NCI-H526 (cell line): ENCODE data around the gene SPNS2.

Source experiments
- DNase-seq, 2 experiments: peaks; one replicate each; lab custom pipeline; 2025; lab: John Stamatoyannopoulos, UW

The SPNS2 gene, protein sequence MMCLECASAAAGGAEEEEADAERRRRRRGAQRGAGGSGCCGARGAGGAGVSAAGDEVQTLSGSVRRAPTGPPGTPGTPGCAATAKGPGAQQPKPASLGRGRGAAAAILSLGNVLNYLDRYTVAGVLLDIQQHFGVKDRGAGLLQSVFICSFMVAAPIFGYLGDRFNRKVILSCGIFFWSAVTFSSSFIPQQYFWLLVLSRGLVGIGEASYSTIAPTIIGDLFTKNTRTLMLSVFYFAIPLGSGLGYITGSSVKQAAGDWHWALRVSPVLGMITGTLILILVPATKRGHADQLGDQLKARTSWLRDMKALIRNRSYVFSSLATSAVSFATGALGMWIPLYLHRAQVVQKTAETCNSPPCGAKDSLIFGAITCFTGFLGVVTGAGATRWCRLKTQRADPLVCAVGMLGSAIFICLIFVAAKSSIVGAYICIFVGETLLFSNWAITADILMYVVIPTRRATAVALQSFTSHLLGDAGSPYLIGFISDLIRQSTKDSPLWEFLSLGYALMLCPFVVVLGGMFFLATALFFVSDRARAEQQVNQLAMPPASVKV

GRCh38 chr17:4498461-4499397, at the start of gene SPNS2:
Gene SPNS2, plus strand, starts transcription at chr17:4498881. Its CDS starts 167 bp downstream, at chr17:4499048.
- DNase-seq: peak in 1 of 2 experiments; percentile 74

- DNase-seq: no peak
Observed at GRCh38 chr17:4449736-4450135, 48.9 kb upstream of the SPNS2 start.

DNA sequence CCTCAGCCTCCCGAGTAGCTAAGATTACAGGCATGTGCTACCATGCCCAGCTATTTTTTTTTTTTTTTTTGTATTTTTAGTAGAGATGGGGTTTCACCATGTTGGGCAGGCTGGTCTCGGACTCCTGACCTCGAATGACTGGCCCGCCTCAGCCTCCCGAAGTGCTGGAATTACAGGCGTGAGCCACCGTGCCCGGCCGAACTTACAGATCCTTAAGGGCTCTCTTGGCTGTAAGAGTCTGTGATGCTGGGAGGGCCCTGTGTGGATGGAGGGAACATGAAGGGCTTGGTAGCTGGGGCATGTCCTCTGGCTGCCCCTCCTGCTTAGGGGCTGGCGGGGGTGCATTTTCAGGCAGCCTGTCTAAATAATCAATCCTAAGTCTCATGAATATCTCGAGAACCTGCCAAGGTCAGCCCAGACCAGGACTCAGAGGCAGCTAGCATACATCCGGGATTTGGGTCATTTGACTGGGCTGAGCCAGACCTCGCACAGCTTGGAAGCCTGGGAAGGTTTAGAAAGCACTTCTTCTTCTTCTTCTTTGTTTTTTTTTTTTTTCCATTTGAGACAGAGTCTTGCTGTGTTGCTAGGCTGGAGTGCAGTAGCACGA, 47.9 kb upstream of the SPNS2 start:
- no peak for DNase-seq

DNA sequence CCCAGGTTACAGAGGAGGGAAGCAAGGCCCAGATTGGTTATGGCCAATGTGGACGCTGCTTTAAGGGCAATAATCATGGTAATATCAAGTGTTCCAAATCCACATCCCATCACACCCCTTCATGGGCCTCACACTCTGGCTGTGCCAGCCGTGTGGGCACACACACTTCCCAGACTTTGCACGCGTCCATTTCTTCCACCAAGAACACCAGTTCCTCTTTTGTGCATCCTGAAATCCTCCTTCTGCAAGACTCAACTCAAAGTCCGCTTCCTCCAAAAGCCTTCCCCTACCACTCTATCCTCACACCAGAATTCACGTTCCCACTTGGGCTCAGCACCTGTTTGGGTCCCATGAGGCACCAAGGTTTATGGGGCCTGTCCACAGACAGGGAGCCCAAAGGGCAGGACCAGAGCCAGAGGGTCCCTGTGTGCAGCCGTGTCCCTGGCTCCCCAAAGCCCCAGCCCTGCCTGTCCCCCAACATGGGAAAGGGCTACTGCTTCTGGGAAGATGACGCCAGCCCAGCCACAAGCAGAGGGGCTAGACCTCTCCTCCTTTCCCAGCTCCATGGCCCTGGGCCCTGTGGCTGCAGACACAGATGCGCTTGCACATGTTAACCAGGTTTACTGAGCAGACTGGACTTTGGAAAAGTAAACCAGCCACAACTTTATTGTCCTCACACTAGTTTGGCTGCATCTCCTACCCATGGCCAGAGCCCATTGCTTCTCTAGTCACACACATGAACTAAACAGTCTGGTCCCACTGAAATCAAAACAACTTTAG, 44.7 kb upstream of the SPNS2 start:
- no peak for DNase-seq

DNA sequence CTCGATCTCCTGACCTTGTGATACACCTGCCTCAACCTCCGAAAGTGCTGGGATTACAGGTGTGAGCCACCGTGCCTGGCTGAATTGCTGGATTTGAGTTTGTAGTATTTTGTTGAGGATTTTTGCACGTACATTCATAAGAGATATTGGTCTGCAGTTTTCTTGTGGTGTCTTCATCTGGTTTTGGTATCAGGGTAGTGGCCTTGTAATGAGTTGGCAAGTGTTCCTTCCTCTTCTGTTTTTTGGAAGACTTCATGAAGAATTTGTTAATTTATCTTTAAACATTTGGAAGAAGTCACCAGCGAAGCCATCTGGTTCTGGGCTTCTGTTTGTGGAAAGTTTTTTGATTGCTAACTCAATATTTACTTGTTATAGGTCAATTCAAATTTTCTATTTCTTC, 38.0 kb upstream of the SPNS2 start:
- DNase-seq: no peak

- no peak for DNase-seq
Observed at GRCh38 chr17:4463818-4464476, 34.7 kb upstream of the SPNS2 start.

GRCh38 chr17:4465786-4466185, 32.9 kb upstream of the SPNS2 start:
- DNase-seq: no peak

DNA sequence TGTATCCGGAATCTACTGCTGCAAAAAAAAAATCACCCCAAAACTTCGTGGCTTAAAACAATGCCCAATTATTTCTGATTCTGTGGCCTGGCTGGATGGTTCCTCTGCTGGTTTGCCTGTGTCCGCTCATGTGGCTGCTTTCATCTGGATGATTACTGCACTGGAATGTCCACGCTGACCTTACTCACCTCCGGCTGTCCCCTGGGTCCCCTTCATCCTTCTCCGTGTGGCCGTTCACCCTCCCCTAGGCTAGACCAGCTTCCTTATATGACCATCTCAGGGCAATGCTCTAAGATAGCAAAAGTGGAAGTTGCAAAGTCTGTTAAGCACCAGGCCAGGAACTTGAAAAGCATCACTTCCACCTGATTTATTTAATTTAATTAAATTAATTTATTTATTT, 31.4 kb upstream of the SPNS2 start:
- DNase-seq: no peak

DNA sequence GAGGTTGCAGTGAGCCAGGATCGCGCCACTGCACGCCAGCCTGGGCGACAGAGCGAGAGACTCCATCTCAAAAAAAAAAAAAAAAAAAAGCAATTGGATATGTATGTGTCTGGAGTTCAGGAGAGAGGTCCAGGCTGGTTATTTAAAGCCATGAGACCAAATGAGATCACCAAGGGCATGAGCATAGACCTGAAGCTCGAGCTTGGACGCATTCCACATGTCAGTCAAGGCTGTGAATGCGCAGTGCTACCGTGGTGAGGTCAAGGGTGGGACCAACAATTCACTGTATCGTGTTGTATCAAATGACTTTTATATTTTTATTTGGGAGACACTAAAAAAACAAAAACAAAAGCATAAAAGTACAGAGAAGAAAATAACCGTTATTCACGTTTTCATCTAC, 29.1 kb upstream of the SPNS2 start:
- no peak for DNase-seq

GRCh38 chr17:4472286-4472685, 26.4 kb upstream of the SPNS2 start:
- peak; percentile 32 to 64 for DNase-seq

DNA sequence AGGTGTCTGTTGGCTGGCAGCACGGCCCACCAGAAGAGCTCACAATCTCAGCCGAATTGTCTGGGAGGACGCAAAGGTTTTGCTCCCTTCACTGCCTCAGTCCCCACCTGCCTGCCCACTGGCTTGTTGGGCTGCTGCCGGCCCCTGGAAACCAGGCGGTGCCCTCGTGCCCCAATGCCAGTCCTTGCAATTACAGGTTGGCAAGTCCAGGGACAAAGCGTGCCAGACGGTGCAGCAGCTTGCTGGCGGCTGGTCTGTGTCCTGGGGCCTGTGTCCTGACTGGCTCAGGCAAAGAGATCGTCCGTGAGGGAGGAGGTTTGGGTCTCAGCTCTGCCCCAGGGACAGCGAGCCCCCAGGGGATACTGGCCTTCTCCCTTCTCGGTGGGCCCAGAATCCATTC, 24.6 kb upstream of the SPNS2 start:
- DNase-seq: no peak

GRCh38 chr17:4475001-4475400, 23.7 kb upstream of the SPNS2 start:
- DNase-seq: no peak

DNA sequence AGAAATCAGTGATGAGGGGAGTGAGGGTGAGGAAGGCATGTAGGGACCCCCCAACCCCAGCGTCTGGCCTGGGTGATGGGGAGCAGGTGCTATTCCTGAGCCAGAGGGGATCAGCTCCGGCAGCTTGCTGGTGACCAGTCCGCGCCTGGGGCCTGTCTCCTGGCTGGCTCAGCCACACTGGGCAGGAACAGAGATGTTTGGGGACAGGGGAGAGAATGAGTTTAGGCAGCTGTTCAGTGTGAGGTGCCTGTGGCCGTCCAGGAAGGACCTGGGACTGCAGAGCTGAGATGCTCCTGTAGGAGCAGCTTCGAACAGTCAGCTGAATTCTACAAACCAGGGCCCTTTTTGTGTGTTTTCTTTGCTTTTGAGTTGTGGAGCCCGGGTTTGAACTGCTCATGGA, 23.2 kb upstream of the SPNS2 start:
- DNase-seq: no peak

DNA sequence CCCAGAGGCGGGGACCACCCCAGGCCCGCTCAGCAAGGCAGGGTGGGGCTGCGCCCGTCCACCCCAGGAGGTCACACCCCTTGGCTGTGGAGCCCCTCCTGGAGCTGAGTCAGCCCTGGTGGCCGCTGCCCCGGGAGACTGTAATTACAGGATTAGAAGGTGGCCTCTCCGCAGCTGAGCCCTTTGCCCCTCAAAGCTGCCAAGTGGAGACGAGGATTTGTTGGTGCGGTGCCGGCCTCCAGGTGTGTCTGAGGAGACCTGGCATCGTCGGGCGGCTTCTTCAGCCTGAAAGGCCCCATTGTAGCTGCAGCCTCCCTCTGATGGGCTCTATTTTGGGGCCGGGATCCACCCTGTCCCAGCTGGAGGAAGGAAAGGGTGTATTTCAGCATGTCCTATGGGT, 22.7 kb upstream of the SPNS2 start:
- no peak for DNase-seq

DNA sequence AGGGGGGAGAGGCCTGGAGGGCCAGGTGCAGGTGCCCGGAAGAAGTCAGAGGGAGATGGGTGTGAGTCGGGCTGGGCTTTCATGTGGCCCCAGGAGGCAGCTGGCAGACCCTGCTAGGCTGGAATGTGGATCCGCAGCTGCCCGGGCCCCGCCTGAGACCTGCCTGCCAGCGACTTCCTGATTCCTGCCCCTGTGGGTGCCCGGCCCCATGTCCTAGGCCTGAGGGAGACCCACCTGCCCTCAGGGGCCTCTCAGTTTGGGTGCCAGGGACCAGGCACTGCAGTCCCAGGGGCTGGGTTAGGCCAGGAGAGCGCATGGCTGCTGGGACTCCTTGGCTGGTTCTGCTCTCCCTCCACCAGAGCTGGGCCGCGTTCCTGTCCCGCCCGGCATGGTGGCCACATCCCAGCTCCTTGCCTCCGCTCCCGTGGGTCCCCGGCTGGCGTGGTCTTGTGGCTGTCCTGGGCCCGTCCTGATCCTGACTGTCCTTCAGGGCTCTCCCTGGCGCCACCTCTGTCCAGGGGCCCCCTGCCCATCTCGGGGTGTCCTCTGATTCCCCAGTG, 22.1 kb upstream of the SPNS2 start:
- no peak for DNase-seq

- DNase-seq: no peak
Observed at GRCh38 chr17:4477255-4477791, 21.4 kb upstream of the SPNS2 start.

GRCh38 chr17:4478318-4478830, 20.3 kb upstream of the SPNS2 start:
- DNase-seq: no peak

GRCh38 chr17:4479340-4479981, 19.2 kb upstream of the SPNS2 start:
- DNase-seq: no peak

DNA sequence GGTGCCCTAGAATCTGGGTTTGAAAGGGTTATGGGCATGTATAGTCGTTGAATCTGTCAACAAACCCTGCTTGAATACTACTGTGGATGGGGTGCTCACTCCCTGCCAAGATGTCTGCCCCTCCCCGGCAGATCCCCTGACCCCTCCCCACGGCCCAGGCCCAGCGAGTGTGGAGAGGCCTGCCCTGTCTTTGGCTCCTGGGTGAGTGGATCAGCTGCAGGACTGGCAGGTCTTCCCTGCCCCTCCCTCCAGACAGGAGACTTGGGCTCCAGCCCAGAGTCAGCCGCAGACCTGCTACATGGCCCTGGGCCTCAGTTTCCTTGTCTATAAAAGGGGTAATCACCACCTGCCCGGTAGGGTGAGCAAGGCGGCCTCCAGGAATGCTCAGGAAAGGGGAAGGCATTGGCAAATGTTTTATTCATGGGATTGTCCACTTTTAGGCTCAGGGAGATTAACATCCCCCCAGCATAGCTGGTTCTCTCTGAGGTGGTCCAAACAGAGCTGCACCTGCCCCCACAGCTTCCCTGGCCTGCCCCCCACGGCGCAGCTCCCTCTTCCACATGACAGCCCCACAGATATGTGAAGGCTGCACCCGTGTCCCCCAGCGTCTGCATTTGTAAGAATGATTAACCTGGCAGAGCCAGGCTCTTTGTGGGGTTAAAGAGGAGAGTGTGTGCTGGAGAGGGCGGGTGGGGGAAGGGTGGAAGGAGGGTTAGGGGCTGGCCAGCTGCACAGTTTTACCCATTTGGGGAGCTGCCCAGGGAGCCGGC, 18.5 kb upstream of the SPNS2 start:
- no peak for DNase-seq
